HG02870 (cell line): Measurements from ENCODE around the gene CACNA1H.
"Not testable (repeated sequence)": the region's sequence is repeated elsewhere in the genome, so short reads cannot be mapped to it uniquely, and the experiment has no call there.

Experiments used
- ATAC-seq: cut with Tn5 transposase; IDR thresholded peaks from one replicate; pipeline ENCODE4 v1.9.1; 2021; ENCODE audit warnings: mild to moderate bottlenecking, moderate library complexity; ENCODE audit not compliant: unreplicated experiment

CACNA1H gene

DNA sequence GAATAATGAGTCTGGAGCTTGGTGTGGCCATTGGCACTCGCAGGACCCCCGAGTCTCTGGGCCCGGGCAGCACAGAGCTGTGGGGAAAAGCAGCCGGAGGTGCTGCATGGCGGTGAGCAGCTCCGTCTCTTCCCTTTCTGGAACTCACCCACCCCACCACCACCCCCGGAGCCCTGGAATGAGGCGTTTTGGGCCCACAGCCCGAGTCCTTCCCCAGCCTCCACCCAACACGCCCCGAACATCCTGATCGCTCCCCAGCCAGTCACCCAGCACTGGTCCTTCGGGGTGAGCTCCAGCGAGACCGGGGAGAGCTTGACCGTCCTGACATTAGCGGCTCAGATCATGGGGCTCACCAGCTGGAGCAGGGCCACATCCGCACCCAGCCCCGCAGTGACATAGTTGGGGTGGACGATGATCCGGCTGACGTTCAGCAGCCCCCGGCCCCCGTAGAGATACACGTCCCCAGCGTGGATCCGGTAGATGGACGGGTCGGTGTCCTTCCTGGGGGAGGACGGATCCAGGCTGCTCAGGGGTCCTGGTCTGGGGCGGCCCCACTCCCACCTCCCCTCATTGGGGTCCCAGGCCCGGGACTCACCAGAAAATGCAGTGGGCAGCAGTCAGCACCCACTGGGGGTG is 109.4 kb downstream of the CACNA1H start:
- ATAC-seq = no peak

DNA sequence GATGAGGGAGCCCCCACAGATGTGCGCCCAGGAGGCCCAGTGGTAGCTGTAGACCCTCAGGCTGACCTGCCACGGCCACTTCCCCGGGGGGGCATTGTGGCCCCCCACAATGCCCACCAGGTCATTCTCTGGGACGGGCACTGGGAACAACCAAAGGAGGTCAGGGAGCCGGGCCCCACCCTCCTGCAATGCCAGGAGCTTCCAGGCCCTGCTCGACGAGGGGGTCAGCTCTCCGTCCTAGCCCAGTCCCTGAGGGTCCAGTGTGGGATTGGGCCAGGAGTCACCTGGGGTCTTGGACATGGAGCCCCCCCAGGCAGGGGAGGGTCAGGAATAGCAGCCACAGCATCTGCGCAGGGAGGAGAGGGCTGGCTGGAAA is 109.9 kb downstream of the CACNA1H start:
- ATAC-seq = no peak

DNA sequence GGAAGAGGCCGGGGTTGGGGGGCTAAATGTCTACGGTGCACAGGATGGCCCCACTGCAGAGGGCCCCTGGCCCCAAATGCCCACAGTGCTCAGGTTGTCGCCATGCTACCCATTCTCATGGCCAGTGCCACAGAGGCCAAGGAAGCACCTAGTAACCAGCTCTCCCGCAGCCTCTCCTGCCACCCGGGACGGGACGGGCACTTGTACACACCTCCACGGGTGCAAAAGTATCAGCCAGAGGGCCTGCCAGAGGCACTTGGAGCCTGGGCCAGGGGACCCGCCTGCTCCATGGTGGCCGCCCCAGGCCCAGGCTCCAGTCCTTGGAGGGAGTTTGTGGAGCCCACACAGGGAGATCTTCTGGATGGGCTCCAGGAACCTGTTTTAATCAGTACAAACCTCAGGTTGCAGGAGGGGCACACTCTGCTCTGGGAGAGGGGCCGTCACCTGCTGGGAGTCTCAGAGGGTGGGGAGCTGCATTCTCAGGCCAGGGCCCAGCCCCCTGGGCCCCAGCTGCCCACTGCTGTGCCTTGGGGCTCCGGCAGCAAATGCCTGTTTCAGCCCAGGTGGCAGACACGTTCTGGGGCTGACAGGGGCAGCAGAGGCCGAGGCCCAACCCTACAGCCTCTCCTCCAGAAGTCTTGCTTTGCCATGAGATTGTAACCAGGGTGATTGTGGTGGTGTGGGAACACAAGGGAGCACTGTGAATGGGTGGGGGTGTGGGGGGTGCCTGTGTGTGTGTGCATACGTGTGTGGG is 110.9 kb downstream of the CACNA1H start:
- no peak for ATAC-seq

DNA sequence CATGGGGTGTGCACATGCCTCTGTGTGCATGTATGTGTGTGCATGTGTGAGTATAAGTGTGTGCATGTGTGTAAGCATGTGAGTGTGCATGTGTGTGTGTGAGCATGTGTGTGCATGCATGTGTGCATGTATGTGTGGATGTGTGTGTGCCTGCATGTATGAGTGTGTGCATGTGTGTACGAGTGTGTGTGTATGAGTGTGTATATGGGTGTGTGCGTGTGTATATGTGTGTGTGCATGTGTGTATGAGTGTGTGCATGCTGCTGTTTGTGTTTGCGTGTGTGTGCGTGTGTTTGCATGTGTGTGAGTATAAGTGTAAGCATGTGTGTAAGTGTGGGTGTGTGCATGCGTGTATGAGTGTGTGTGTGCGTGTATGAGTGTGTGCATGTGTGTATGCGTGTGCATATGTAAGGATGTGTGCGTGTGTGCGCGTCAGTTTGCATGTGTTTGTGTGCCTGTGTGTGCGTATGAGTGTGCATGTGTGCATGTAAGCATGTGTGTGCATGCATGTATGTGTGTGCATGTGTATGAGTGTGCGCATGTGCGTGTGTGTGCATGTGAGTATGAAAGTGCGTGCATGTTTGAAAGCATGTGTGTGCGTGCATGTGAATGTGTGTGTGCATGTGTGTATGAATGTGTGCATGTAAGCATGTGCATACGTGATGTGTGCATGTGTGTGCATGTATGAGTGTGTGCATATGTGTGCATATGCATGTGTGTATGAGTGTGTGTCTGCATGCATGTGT is 111.6 kb downstream of the CACNA1H start:
- no peak for ATAC-seq

DNA sequence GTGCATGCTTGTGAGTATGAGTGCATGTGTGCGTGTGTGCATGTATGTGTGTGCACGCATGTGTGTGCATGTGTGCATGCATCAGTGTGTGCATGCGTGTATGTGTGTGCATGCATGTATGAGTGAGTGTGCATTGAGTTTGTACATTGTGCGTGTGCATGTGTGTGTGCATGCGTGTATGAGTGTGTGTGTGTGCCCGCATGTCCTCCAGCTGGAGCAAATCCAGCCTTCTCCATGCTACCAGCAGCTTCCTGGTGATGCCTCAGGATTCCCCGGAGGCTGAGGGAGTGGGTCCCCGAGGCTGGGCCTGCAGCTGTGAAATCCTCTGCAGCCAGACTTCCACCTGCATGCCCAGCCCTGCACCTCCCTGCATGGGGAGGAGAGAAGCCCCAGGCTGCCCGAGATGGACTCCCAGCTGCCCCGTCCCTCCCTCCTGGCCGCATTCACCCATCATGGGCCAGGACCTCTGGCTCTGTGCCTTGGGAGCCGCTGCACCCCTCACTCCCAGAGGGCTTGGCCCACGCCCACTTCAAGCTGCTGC is 112.3 kb downstream of the CACNA1H start:
- ATAC-seq = no peak

DNA sequence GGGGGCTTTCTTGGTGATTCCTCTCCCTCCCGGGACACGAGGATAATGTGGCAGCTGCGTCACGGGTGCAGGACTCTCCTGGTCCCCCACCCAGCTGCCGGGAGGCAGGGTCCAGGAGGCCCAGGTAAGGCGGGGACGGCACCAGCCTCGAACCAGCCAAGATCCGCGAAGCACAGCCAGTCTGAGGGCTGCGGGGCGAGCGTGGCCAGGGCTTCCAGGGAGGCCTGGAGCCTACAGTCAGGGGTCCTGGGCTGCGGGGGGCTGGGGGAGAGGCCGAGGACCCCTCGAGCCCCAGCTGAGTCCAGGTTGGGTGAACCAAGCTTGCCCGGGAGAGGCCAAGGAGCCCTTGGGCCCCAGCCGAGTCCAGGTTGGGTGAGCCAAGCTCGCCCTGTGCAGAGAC is 112.9 kb downstream of the CACNA1H start:
- ATAC-seq = no peak

DNA sequence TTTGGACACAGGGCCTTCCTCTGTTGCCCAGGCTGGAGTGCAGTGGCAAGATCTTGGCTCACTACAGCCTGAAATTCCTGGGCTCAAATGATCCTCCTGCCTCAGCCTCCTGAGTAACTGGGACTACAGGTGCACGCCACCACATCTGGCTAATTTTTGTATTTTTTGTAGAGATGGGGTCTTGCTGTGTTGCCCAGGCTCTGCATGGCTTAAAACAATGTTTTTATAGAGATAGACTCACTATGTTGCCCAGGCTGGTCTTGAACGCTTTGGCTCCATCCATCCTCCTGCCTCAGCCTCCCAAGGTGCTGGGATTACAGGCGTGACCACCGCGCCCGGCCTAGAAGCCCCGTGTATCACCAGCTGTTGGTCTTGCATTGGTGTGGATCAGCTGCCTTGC is 116.5 kb downstream of the CACNA1H start:
- ATAC-seq = not testable (repeated sequence)

DNA sequence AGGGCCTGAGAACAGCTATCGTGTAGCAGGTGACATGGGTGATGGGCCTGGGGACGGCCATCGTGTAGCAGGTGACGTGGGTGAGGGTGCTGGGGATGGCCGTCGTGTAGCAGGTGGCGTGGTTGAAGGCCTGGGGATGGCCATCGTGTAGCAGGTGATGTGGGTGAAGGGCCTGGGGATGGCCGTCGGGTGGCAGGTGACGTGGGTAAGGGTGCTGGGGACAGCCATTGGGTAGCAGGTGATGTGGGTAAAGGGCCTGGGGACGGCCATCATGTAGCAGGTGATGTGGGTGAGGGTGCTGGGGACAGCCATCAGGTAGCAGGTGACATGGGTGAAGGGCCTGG is 118.4 kb downstream of the CACNA1H start:
- ATAC-seq = no peak
